Measurements from ENCODE around the gene TM9SF2.

Gene TM9SF2

DNA sequence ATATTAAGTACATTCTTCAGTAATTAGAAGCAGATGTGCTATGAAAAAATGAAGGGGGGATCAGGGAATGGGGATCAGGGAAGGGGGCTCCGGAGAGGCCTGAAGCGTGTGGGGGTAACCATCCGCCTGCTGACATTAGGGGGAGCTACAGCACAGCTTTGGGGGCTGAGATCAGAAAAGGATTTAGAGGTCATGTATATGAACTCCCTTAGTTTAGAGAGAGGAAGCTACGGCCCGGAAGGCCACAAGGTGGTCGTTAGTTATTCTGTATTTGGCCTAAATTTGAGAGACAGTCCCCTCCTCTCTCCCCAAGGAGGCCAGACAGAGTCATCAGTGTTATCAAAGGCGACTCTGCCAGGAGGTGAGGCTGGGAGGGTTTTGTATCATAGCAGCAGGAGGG lies 99.0 kb downstream of the TM9SF2 start:
- Histone ChIP-seq H3K27ac (ENCODE audit: low read depth, low read length) (no peak overlapping the region), H3K9me2 (replicated peaks; ENCODE audit: insufficient read depth, low read length) (no peaks in the 10 kb centered on the region), H3K27me3 (ENCODE audit: low read length) (no peaks in the 10 kb centered on the region), H3F3A (ENCODE audit: insufficient read depth) (no peaks in the 10 kb centered on the region), H3K4me2 (ENCODE audit: low read depth, low read length, poor library complexity, severe bottlenecking) (no peak overlapping the region), H2AFZ (ENCODE audit: low read depth, low read length, severe bottlenecking) (no peak overlapping the region), H3K4me3 (ENCODE audit: insufficient read depth, low read length, poor library complexity, severe bottlenecking) (no peak overlapping the region), H3K36me3 (ENCODE audit: low read length) (no peaks in the 10 kb centered on the region), H3K79me2 (ENCODE audit: insufficient read depth, low read length) (no peaks in the 10 kb centered on the region), H3K9ac (ENCODE audit: low read length) (no peak overlapping the region), H4K20me1 (ENCODE audit: low read depth, low read length) (no peaks in the 10 kb centered on the region), H3K9me3 (ENCODE audit: insufficient read depth, low read length) (no peaks in the 10 kb centered on the region)
- TF ChIP-seq CTCF (IDR thresholded peaks at IDR 0.05; ENCODE audit: insufficient read depth, low read length, poor library complexity, severe bottlenecking) (peak; percentile 51), EZH2phosphoT487 (conservative IDR thresholded peaks at IDR 0.05; ENCODE audit: low read length) (no peak)

DNA sequence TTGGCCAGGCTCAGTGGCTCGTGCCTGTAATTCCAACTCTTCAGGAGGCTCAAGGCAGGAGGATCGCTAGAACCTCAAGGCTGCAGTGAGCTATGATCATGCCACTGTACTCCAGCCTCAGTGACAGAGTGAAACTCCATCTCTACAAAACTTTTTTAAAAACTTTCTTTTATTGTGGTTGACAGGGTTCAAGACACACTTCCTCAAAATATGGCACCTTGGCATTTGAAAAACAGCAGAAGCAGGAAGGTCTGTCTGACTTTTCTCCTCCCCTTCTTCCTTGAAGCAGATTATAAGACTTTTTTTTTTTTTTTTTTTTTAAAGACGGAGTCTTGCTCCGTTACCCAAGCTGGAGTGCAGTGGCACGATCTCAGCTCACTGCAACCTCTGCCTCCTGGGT lies 100.3 kb downstream of the TM9SF2 start:
- H3K27ac ChIP-seq (ENCODE audit: low read depth, low read length) = no peak overlapping the region
- H3K9me3 ChIP-seq (ENCODE audit: insufficient read depth, low read length) = no peaks in the 10 kb centered on the region
- no peak overlapping the region for H3K9ac ChIP-seq (ENCODE audit: low read length)
- H3K79me2 ChIP-seq (ENCODE audit: insufficient read depth, low read length) = no peaks in the 10 kb centered on the region
- no peaks in the 10 kb centered on the region for H4K20me1 ChIP-seq (ENCODE audit: low read depth, low read length)
- no peaks in the 10 kb centered on the region for H3K27me3 ChIP-seq (ENCODE audit: low read length)
- H3K4me3 ChIP-seq (ENCODE audit: insufficient read depth, low read length, poor library complexity, severe bottlenecking) = no peak overlapping the region
- no peak overlapping the region for H3K4me2 ChIP-seq (ENCODE audit: low read depth, low read length, poor library complexity, severe bottlenecking)
- no peaks in the 10 kb centered on the region for H3K9me2 ChIP-seq (replicated peaks; ENCODE audit: insufficient read depth, low read length)
- no peaks in the 10 kb centered on the region for H3K36me3 ChIP-seq (ENCODE audit: low read length)
- no peak overlapping the region for H2AFZ ChIP-seq (ENCODE audit: low read depth, low read length, severe bottlenecking)
- TF ChIP-seq EZH2phosphoT487 (conservative IDR thresholded peaks at IDR 0.05; ENCODE audit: low read length) (no peak), CTCF (IDR thresholded peaks at IDR 0.05; ENCODE audit: insufficient read depth, low read length, poor library complexity, severe bottlenecking) (no peak)
- peaks cover 4% of the 10 kb centered on the region; the same call in 1 of the 2 replicates for H3F3A ChIP-seq (ENCODE audit: insufficient read depth)

GRCh38 chr13:99604636-99605035 lies 103.4 kb downstream of the TM9SF2 start:
- Histone ChIP-seq H3K27me3 (ENCODE audit: low read length) (no peaks in the 10 kb centered on the region), H3K9ac (ENCODE audit: low read length) (no peak overlapping the region), H3K4me3 (ENCODE audit: insufficient read depth, low read length, poor library complexity, severe bottlenecking) (no peak overlapping the region), H3K9me2 (replicated peaks; ENCODE audit: insufficient read depth, low read length) (no peaks in the 10 kb centered on the region), H3K9me3 (ENCODE audit: insufficient read depth, low read length) (no peaks in the 10 kb centered on the region), H3K79me2 (ENCODE audit: insufficient read depth, low read length) (no peaks in the 10 kb centered on the region), H3F3A (ENCODE audit: insufficient read depth) (peaks cover 8% of the 10 kb centered on the region; the same call in 1 of the 2 replicates), H2AFZ (ENCODE audit: low read depth, low read length, severe bottlenecking) (no peak overlapping the region), H3K36me3 (ENCODE audit: low read length) (no peaks in the 10 kb centered on the region), H3K4me2 (ENCODE audit: low read depth, low read length, poor library complexity, severe bottlenecking) (no peak overlapping the region), H4K20me1 (ENCODE audit: low read depth, low read length) (no peaks in the 10 kb centered on the region), H3K27ac (ENCODE audit: low read depth, low read length) (no peak overlapping the region)
- no peak for TF ChIP-seq CTCF (IDR thresholded peaks at IDR 0.05; ENCODE audit: insufficient read depth, low read length, poor library complexity, severe bottlenecking)
- no peak for TF ChIP-seq EZH2phosphoT487 (conservative IDR thresholded peaks at IDR 0.05; ENCODE audit: low read length)
